GM12874 (cell line): ENCODE results near the gene ASCC1.

Source experiments
- TF ChIP-seq, protein P1 (sequence below): IDR thresholded peaks from 2 replicates; pipeline ENCODE4 v1.5.1; 2011; ENCODE audit warnings: low read depth, mild to moderate bottlenecking, control low read depth, low read length, moderate library complexity; ENCODE audit not compliant: insufficient read depth

Gene ASCC1, protein sequence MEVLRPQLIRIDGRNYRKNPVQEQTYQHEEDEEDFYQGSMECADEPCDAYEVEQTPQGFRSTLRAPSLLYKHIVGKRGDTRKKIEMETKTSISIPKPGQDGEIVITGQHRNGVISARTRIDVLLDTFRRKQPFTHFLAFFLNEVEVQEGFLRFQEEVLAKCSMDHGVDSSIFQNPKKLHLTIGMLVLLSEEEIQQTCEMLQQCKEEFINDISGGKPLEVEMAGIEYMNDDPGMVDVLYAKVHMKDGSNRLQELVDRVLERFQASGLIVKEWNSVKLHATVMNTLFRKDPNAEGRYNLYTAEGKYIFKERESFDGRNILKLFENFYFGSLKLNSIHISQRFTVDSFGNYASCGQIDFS

DNA sequence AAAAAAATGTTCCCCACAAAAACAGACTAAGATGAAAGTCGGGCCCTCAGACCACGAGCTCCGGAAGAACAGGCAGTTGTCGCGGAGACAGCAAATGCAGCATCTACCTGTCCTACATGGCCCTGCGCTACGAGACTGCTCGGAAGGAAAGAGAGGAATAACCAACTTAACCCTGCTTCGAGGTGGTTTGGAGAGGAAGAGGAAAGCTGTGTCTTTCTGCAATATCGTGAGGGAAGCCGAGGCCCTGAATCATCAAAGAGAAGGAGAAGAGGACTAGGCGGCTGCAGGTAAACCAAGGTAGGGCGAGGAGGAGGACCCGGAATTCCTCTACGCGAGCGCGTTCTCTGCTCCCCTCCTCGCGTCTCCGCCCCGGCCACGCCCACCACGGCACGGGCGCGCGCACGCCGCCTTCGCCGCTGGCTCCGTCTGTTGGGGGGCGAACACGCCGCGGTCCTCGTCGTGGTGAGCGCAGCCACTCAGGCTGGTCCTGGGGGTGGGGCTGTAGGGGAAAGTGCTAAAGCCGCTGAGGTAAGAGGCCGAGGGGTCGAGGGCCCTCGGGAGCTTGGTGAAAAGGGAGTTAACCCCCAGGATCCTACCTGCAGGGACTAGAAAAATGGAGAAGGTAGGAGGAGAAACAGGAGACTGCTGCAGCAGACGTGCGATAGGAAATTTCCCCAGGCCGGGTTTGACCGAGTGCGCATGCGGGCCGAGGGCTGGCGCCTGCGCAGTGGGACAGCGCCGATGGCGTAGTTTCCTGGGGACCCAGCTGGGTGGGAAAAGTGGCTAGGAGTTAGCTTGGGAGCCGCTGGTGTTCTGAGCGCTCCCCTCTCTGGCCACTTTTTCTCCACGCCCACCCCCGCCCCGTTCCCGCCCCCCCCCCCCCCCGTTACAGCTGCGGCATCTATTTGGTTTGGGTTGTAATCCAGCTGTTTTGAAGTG, at the start of gene ASCC1, which contains the start of gene ANAPC16:
Gene ASCC1, minus strand, starts transcription at position 666 of the 939 bp plus-strand sequence. CDS start 2,978 bp downstream, outside the sequence.
Gene ANAPC16, plus strand, starts transcription at position 402 of the 939 bp plus-strand sequence. CDS start 7,903 bp downstream, outside the sequence.
- TF ChIP-seq, protein P1, sequence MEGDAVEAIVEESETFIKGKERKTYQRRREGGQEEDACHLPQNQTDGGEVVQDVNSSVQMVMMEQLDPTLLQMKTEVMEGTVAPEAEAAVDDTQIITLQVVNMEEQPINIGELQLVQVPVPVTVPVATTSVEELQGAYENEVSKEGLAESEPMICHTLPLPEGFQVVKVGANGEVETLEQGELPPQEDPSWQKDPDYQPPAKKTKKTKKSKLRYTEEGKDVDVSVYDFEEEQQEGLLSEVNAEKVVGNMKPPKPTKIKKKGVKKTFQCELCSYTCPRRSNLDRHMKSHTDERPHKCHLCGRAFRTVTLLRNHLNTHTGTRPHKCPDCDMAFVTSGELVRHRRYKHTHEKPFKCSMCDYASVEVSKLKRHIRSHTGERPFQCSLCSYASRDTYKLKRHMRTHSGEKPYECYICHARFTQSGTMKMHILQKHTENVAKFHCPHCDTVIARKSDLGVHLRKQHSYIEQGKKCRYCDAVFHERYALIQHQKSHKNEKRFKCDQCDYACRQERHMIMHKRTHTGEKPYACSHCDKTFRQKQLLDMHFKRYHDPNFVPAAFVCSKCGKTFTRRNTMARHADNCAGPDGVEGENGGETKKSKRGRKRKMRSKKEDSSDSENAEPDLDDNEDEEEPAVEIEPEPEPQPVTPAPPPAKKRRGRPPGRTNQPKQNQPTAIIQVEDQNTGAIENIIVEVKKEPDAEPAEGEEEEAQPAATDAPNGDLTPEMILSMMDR, result no peak

DNA sequence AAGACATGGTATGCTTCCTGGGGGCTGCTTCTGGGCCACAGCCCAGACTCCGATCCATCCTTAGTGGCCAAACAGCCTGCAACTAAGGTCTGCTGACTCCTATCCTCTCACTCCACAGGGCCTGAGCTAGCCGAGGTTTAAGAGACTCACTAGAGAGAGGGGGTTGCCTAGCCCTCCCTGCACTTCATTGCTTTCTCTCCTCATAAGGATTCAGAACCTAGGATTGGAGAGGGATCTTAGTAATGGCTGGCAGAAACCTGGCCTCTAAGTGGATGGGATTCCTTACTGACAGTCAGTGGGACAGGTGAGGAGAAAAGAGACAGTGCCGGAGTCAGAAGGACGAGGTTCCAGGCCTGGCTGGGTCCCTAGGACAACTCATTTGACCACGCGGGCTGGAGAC, 49.4 kb upstream of the ASCC1 start:
- TF ChIP-seq, protein P1, result no peak

DNA sequence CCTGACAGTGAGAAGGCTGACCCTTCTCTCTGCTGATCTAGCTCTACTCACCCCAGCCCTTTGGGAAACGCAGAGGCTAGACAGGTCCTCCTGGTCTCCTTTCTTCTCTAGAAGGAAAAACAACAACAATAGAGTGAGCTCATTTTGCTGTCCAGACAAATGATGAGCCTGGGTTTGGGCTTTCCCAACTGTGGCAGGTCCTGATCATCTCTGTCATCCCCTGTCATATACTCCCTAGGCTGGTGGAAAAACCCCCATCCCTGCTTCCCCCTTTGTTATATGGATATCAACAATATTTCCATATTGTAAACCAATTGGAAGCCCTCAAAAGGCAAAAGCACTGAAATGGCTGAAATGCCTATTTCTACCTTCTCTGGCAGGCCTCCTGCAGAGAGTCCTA, 48.5 kb upstream of the ASCC1 start:
- TF ChIP-seq, protein P1, result no peak

DNA sequence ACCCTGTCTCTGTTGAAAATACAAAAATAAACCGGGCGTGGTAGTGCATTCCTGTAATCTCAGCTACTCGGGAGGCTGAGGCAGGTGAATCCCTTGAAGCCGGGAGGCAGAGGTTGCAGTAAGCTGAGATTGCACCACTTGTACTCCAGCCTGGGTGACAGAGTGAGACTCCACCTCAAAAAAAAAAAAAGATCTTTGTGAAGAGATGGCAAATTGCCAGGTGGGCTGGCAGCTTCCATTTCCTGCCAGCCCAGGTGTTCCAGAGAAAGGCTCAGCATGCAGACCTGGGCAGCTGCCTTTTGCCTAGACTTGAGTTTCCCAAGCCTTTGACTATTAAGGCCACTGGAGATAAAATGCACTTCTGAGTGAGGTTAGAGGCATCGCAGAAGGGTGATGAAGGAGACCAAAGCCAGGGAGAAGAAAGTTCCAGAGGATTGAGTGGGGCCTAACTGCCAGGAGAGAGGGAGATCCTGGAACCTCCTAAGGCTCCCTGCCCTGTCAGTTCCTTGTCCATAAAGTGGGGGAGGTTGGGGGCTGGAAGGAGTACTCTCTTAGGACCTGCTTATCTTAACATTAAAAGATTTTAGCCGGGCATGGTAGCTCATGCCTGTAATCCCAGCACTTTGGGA, 47.7 kb upstream of the ASCC1 start:
- TF ChIP-seq, protein P1, result no peak

DNA sequence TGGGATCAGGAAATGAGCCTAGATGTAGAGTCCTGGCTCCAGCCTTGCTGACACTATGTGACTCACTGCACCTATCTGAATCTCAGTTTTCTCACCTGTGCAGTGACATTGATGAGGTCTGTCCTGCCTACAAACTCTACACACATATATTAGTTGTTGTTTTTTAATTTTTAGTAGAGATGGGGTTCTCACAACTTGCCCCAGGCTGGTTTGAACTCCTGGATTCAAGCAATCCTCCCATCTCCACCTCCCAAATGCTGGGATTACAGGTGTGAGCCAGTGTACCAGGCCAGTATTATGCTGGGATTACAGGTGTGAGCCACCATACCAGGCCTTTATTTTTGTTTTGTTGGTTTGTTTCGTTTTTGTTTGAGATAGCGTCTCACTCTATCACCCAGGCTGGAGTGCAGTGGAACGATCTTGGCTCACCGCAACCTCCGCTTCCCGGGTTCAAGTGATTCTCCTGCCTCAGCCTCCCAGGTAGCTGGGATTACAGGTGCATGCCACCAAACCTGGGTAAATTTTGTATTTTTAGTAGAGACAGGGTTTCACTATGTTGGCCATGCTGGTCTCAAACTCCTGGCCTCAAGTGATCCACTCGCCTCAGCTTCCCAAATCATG, 45.8 kb upstream of the ASCC1 start:
- TF ChIP-seq, protein P1, result no peak

DNA sequence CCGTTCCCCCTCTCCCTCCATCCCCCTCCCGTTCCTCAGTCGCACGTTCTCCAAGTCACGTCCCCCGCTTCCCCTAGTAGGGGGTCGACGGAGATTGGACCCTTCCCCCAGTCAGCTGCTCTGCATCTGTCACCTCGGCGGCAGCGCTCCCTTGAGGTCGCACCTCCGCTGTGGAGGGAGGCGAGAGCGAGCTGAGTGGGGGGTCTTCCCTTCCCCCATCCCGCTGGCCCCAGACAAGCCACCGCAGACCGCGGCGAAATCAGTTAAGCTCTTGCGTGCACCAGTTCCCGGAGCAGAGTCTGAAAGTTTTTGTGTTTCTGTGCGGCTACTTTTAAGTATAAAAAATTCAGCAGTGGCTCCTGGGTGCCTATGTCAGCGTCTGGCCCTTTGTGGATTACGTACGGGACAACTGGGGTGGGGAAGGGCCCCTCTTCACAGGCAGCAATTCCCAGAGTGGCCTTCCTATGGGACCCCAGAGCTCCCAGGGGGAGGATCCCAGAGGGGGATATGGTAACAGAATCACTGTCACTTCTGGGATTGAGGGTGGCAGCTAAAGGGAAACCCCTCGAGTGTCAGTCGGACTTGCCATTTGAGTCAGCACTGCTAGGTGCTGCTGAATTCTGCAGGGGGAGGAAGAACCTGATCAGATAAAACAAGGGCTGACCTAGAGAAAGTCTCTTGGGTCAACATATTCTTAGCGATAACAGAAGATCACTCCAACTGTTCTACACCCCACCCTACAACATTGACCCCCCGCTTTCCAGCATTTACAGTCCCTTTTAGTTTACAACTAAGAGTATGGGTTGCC, 45.1 kb upstream of the ASCC1 start:
- TF ChIP-seq, protein P1, result 0 out of 2 replicates have a peak, but pooled peaks have one; percentile 22
